NCI-H128 (cell line): ENCODE measurements around the gene P2RY14.
"Not testable (repeated sequence)": the region's sequence is repeated elsewhere in the genome, so short reads cannot be mapped to it uniquely, and the experiment has no call there.

ENCODE experiments used
- DNase-seq: peaks from one replicate; lab custom pipeline; 2025; ENCODE audit not compliant: unreplicated experiment; lab: John Stamatoyannopoulos, UW

The P2RY14 gene

DNA sequence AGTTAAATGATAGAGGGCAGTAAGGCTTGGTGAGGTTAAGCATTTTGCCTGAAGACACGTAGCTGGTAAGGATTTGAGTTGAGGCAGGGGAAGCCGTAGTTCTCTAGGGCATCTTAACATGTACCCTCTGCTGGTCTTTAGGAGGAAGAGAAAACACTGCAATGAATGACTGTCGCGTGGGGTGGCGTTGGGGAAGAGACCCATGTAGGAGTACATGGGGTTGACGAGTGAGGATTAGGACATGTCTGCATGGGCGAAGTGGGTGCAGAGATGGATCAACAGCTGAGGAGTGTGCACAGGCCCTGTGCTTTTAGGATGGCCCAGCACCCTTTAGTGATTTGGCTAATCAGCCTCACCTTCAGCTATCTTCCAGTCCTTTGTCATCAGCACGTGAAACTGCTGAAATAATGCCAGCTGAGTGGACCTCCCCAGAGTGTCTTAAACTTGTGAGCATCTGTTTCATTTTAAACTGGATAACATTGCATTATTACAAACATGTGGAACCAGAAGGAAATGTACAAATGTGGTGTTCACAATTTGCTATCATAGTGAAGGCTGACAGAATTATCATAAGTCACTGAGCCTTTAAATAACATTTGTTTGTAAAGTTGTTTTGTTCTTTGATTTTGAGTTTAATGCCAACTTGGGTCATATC is 15.3 kb downstream of the P2RY14 start:
- DNase-seq: no peak

DNA sequence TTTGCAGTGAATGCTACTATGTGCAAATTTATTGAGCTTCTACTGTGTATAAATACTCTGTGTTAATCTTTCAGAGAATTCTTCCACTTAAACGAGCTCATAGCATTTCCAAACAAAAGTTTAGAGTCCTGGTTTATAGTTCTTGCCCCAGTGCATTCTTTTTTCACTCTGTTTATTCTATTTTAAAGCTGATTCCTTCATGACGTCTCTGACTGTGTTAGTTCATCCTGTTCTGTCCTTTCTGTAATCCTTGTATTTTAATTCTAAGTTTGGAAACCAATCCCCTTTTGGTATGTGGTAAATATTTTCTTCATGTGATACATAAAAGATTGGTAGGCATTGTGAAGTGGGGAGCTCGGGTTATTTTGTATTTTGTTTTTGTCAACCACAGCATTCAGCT is 18.7 kb downstream of the P2RY14 start:
- DNase-seq: no peak

GRCh38 chr3:151256749-151257148 is 21.6 kb downstream of the P2RY14 start:
- DNase-seq: no peak

- no peak for DNase-seq
Measured at GRCh38 chr3:151248772-151249337, 29.5 kb downstream of the P2RY14 start.

GRCh38 chr3:151242006-151242405 is 36.3 kb downstream of the P2RY14 start:
- not testable (repeated sequence) for DNase-seq

DNA sequence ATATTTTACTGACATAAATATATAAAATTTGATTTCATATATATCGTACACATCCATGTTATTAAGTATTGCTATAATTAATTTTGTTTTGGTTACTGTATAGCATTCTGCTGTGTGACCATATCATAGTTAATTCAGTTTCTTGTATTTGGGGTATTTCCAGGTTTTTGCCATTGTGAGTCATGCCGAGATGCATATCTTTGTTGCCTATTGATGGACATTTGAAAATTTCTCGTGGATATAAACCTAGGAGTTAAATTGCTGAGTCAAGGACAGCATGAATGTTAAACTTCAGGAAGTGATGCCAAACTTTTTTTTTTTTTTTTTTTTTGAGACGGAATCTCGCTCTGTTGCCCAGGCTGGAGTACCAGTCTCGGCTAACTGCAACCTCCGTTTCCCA is 41.6 kb downstream of the P2RY14 start:
- no peak for DNase-seq

- DNase-seq: no peak
Measured at GRCh38 chr3:151236316-151236715, 42.0 kb downstream of the P2RY14 start.

DNA sequence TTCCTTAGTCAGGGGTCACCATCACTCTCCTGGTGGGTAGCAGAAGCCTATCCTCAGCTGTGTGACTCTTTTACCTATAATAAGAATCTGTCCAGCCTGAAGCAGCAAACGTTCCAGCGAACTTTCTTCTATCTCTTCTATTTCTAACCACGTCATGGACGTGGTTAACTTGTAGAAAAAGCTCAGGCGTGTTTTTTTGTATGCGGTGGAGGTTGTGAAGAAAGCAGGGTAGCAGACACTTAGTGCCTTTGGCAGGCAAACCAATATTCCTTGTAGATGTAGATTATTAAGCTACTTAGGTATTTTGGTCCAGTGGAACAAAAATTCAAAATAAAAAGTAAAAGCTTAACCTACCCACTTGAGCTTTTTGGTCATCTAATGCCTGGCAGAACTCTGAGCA is 43.5 kb downstream of the P2RY14 start:
- no peak for DNase-seq

GRCh38 chr3:151232991-151233390 is 45.4 kb downstream of the P2RY14 start:
- DNase-seq: no peak

DNA sequence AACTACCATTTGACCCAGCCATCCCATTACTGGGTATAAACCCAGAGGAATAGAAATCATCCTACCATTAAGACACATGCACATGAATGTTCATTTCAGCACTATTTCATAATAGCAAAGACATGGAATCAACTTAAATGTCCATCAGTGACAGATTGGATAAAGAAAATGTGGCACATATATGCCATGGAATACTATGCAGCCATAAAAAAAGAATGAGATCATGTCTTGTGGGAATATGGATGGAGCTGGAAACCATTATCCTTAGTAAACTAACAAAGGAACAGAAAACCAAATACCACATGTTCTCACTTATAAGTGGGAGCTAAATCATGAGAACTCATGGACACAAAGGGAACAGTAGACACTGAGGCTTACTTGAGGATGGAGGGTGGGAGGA is 45.9 kb downstream of the P2RY14 start:
- not testable (repeated sequence) for DNase-seq

GRCh38 chr3:151230646-151231045 is 47.7 kb downstream of the P2RY14 start:
- DNase-seq: no peak

- DNase-seq: no peak
Measured at GRCh38 chr3:151228666-151229040, 49.7 kb downstream of the P2RY14 start.

- peak; percentile 34 for DNase-seq
Measured at GRCh38 chr3:151227807-151228665, 50.3 kb downstream of the P2RY14 start.

DNA sequence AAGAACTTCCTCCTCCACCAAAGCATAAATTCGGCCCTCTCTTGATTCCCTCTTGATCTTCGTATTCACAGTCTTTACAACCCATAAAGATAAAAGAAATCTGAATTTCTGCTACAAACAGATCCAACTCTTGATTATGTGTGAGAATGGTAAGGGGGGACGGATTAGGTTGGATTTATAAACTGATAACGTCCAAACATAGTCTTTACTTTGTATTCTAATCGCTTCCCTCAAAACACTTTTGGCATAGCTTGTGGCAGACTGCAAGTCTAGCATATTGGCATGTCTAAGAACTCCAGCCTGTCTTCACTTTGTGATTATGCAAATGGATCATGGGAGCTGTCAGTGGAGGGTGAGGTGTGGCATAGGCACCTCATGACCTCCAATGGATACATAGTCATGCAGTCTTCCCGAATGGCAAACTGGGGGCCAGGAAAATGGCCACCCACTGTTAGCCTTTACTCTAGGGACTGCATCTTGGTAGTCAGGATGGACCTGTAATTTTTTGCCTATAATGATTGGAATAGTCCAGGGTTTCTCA is 51.0 kb downstream of the P2RY14 start:
- DNase-seq: no peak

DNA sequence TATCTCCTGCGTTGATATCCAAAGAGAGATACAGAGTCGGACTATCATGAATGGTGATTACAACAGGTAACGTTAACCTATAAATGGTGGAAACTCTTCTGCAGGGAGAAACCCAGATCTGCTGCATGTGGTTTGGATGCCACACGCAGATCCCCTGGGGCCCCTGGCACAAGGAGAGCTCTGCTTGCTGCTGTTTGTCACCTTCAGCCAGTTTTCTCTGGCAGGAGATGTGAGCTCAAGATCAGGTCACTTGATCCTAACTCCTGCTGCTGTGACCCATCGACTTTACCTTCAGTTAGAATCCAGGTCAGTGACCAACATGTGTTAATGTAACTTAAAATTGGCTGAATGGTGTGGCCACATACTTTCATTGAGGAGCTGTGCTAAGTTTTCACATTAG is 51.5 kb downstream of the P2RY14 start:
- no peak for DNase-seq

DNA sequence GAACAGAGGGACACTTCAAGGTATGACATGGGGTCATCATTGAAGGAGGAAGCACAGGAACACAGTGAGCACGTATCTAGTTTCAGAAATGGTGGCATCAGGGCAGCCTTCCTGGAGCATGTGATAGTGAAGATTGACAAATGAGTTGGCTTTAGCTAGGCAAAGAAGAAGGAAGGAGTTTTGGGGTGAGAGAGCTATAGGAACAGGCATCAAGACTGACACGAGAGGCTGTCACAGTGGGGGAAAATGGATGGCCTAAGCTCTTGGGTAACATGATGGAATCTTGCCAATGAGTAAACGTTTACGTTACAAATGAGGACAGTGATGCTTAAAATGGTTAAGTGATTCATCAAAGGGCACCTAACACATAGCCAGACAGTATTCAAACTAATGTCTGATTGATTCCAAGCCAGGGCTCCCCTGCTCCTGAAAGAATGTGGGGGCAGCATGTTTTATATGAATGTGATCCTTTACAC is 52.2 kb downstream of the P2RY14 start:
- DNase-seq: no peak

GRCh38 chr3:151225040-151225975 is 53.0 kb downstream of the P2RY14 start:
- no peak for DNase-seq

DNA sequence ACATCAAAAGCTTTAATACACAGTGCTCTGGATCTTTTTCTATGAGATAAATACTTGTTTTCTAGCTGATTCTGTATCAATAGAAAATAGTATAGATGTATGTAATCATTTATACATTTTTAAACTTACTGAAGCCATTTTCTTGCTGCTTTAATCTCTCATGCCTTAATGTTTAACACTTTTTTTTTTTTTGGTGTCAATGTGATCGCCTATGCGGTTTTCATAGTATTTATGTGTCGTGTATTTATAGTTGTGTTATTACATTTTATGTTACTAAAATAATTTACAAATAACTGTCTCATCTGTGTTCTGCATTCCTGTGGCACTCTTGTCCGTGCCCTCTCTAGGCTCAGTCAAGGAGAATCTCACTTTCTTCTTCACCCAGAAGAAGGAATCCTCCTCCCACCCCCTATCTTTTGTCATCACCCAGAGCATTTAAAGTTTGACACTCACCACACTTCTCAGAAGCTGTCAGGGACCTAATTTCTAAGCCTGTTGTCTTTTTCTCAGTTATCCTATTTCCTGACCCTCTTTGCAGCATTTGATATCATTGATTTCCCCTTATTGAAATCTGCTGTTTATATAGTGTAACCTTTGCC is 54.0 kb downstream of the P2RY14 start:
- DNase-seq: no peak

DNA sequence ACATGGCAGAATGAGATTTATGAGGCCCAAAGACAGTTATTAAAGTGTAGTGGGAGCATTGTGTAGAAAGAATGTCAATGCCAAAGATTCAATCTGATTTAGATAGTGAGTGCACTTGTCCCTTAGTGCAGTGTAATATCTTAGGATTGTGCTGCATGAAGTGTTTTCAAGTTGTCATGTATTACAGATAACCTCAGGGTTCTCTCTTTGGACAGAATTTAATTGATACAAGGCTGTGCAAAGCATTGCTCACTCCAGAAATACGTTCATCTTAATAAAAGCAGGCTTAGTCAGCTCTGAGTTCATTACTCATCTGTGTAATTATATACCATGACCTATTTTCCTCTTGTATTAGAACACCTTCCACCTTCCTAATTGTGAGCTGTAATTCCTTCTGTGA is 59.3 kb downstream of the P2RY14 start:
- DNase-seq: no peak

DNA sequence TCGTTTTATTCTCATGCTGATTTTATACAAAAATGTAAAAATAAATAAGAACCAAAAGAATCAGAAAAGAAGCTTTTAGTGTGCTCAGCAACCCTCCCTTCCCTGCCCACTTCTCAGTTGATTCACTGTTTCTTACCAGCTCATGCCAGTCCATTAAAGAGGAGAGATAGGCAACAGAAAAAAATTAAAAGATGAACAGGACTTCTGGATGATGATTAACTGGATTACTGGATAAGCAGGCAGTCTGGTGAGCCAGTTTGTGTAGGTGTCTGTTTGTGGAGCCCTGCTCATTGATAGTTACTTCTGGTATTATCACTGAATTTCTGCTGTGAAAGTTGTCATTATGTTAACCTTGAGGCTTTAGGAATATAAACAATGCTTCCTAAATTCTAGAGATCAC is 60.2 kb downstream of the P2RY14 start:
- DNase-seq: no peak
